K562 (cell line): ENCODE results near the gene SGSH.

Experiments used
- ATF3 ChIP-seq, 2 experiments: fragments of 450-650 bp in 1 of 2; sonication (generic) in 1 of 2; formaldehyde crosslinking in 1 of 2; IDR thresholded peaks in 1 of 2; conservative IDR thresholded peaks in 1 of 2; 2 replicates each; pipeline versions ENCODE4 v1.6.1 to v1.8.1; 2016 to 2023; ENCODE audit warnings: mild to moderate bottlenecking in 2 of 2, moderate library complexity in 2 of 2, inconsistent platforms in 1 of 2, missing genetic modification reagents in 1 of 2
- CTCF ChIP-seq, 3 experiments: IDR thresholded peaks in 2 of 3; conservative IDR thresholded peaks in 1 of 3; 2 replicates each; pipeline ENCODE4 v1.5.1; 2011 to 2012; ENCODE audit warnings: low read length in 3 of 3, mild to moderate bottlenecking in 3 of 3, control low read depth in 2 of 3, improper control_type of control experiment in 1 of 3, inconsistent platforms in 1 of 3, low read depth in 1 of 3, mixed read lengths in 1 of 3, moderate library complexity in 1 of 3; ENCODE audit not compliant: insufficient read depth in 2 of 3
- EZH2 ChIP-seq: IDR thresholded peaks from 2 replicates; pipeline ENCODE4 v1.6.1; 2012; ENCODE audit warnings: low read depth, mild to moderate bottlenecking, inconsistent platforms, low read length, borderline replicate concordance
- POU5F1 ChIP-seq: fragments of 150-350 bp; IDR thresholded peaks from 2 replicates; pipeline ENCODE4 v1.6.1; 2014; ENCODE audit warnings: borderline replicate concordance, low read length, low read depth, mild to moderate bottlenecking; ENCODE audit not compliant: partially characterized antibody
- TRIM24 ChIP-seq, 2 experiments: fragments of 450-650 bp; IDR thresholded peaks; 2 replicates each; pipeline ENCODE4 v1.6.1; 2016

- TF ChIP-seq EZH2: no peak
- peak; percentile 84; the same call in 1 of the 2 replicates for TF ChIP-seq ATF3 (IDR thresholded peaks at IDR 0.05)
- TF ChIP-seq ATF3 (CRISPR knock-in tag; conservative IDR thresholded peaks at IDR 0.05): no peak
- no peak for TF ChIP-seq POU5F1
- TF ChIP-seq TRIM24 (IDR thresholded peaks at IDR 0.05): peak in 1 of 2 experiments; percentile 65; a peak in 2 of 4 replicates
- TF ChIP-seq CTCF (IDR thresholded peaks at IDR 0.05 in 2 of 3, conservative IDR thresholded peaks at IDR 0.05 in 1 of 3; ENCODE audit: insufficient read depth in 2 of 3, low read depth in 1 of 3, low read length in 3 of 3): no peak
Measured at GRCh38 chr17:80254396-80255251, 34.5 kb upstream of the SGSH start.
